8988T (cell line): Measurements from ENCODE around the gene UCP3.

Experiments used
- DNase-seq: peaks from one replicate; pipeline ENCODE4 v3.0.0; 2011

Gene UCP3

GRCh38 chr11:74017631-74018030 is 8.7 kb upstream of the UCP3 start:
- no peak for DNase-seq

GRCh38 chr11:74015919-74016684 is 7.2 kb upstream of the UCP3 start:
- no peak for DNase-seq

- DNase-seq = no peak
Measured at GRCh38 chr11:74014880-74015279, 6.0 kb upstream of the UCP3 start.

- no peak for DNase-seq
Measured at GRCh38 chr11:74013141-74013540, 4.3 kb upstream of the UCP3 start.

- DNase-seq = no peak
Measured at GRCh38 chr11:74012074-74012809, 3.4 kb upstream of the UCP3 start.

GRCh38 chr11:74011360-74012073 is 2.6 kb upstream of the UCP3 start:
- DNase-seq = no peak

- no peak for DNase-seq
Measured at GRCh38 chr11:74010306-74011300, 1.7 kb upstream of the UCP3 start.

- no peak for DNase-seq
Measured at GRCh38 chr11:74009675-74010305, 905 bp upstream of the UCP3 start.

GRCh38 chr11:74009230-74009547 is 304 bp upstream of the UCP3 start:
- DNase-seq = no peak

GRCh38 chr11:74007691-74008372 is 1.1 kb downstream of the UCP3 start:
- no peak for DNase-seq

- DNase-seq = no peak
Measured at GRCh38 chr11:74006743-74007304, 2.1 kb downstream of the UCP3 start.

- DNase-seq = no peak
Measured at GRCh38 chr11:74005721-74006517, 3.0 kb downstream of the UCP3 start.

GRCh38 chr11:74004759-74005615 is 3.9 kb downstream of the UCP3 start:
- no peak for DNase-seq

GRCh38 chr11:74004046-74004695 is 4.7 kb downstream of the UCP3 start:
- no peak for DNase-seq

- no peak for DNase-seq
Measured at GRCh38 chr11:74002832-74003231, 6.1 kb downstream of the UCP3 start.

GRCh38 chr11:74001822-74002286 is 7.0 kb downstream of the UCP3 start:
- DNase-seq = no peak

GRCh38 chr11:74000307-74001133 is 8.4 kb downstream of the UCP3 start:
- no peak for DNase-seq
